Natural killer cell treated with Interleukin-12 subunit alpha and Interleukin-12 subunit beta and Interleukin-15 and Interleukin-18, amount 100 ng/mL, for 72 hours (primary cell): Measurements from ENCODE around the gene ZC3H4. TPM values are rescaled to one million over a fixed set of nuclear protein-coding genes. Genes with fewer than 3 reads are reported as not detected.
"Not testable (repeated sequence)": the region's sequence is repeated elsewhere in the genome, so short reads cannot be mapped to it uniquely, and the experiment has no call there.

ENCODE experiments used
- ATAC-seq, 2 donors: fragments of 150-1000 bp; cut with Tn5 transposase in 1 of 2; sonication (Bioruptor Pico), chemical (Tn5 transposase) in 1 of 2; 2 replicates each; pipeline ENCODE4 v1.10.0; 2021
- DNase-seq: peaks from one replicate; pipeline ENCODE4 v3.0.0; 2022; ENCODE audit warnings: low spot score
- H3K27ac Mint-ChIP-seq, 2 donors: 1 replicate in 1 of 2; 2 replicates in 1 of 2; pipeline ENCODE4 v1.8.0; 2022; ENCODE audit warnings: mixed read lengths in 2 of 2, mild to moderate bottlenecking in 1 of 2, moderate library complexity in 1 of 2
- H3K27me3 Mint-ChIP-seq, 2 donors: 1 replicate in 1 of 2; 2 replicates in 1 of 2; pipeline ENCODE4 v1.8.0; 2022; ENCODE audit warnings: mixed read lengths in 2 of 2
- H3K36me3 Mint-ChIP-seq: one replicate; pipeline ENCODE4 v1.8.0; 2022; ENCODE audit warnings: mixed read lengths
- H3K4me1 Mint-ChIP-seq, 2 donors: 1 replicate in 1 of 2; 2 replicates in 1 of 2; pipeline ENCODE4 v1.8.0; 2022; ENCODE audit warnings: low read depth in 2 of 2, mixed read lengths in 2 of 2, mild to moderate bottlenecking in 1 of 2
- H3K4me3 Mint-ChIP-seq: one replicate; pipeline ENCODE4 v1.8.0; 2022; ENCODE audit warnings: mixed read lengths
- H3K9me3 Mint-ChIP-seq: 2 replicates; pipeline ENCODE4 v1.8.0; 2022; ENCODE audit warnings: mixed read lengths
- total RNA-seq, 2 donors: library from RNA; stranded (reverse); gene quantifications; one replicate each; pipeline ENCODE4 v1.2.3, GENCODE V29; 2022

Gene ZC3H4
- total RNA-seq, 2 donors from 2014 or later: 150 to 169 TPM

DNA sequence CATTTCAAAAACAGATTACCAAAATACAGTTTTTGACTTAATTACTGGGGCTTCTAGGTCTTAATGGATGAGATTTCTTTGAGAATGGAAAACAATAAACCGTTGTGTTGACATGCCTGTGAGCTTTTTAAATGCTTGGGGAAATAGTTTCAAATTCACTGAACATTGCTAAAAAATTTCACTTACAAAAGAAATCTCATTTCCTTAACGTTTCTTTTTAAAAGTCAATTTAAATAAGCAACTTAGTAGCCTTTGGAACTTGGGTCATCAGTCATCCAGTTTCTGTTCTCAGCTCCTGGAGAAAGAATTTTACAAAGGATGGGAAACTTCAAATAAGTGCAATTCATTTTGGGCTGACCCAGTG is 4.4 kb downstream of the ZC3H4 start:
- Mint-ChIP-seq H3K36me3 (peaks cover 32% of the 10 kb centered on the region), H3K4me1 (peaks cover 57 to 58% of the 10 kb centered on the region in 2 donors), H3K4me3 (peak overlapping the region; percentile 98), H3K27me3 (no peaks in the 10 kb centered on the region), H3K27ac (peak overlapping the region; percentile 98 to 100), H3K9me3 (no peaks in the 10 kb centered on the region)
- ATAC-seq (no peak), DNase-seq (no peak)

- Mint-ChIP-seq H3K4me1 (peaks cover 47 to 48% of the 10 kb centered on the region in 2 donors), H3K9me3 (no peaks in the 10 kb centered on the region), H3K4me3 (peak overlapping the region; percentile 98), H3K27me3 (no peaks in the 10 kb centered on the region), H3K27ac (peak overlapping the region; percentile 98 to 100), H3K36me3 (peaks cover 32% of the 10 kb centered on the region)
- ATAC-seq: no peak
- no peak for DNase-seq
These were observed 5.4 kb downstream of the ZC3H4 start for GRCh38 chr19:47107953-47108746.

DNA sequence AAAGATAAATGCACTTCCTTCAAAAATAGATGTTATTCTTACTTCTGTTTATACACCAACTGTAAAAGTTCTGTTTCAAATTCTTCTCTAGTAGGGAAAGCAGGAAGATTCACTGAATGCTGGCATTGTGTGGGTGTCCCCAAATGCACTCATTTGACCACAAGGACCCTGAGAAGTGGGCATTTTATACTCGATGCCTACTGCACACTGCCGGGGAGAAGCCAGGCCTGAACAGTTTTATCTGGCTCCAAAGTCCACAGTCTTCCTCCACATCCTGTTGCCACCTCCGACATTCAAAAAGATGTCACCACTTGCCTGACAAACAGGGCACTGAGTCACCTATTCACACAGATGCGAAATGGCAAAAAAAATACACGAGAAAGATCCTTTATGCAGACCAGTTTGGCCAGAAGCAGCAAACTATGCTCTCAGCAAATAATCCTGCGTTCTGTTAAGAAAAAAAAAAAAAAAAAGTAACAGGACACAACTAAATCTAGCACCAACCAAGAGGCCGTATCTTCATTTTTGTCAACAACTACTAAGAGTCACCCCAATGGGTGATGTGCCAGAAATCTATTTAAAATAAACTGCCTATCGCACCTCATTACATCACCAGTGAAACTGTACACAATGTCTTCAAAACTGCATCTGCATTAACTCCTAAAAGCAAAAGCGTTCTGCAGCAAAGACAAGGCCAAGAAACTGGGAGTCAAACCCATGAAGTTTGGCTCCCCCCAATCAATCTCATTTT is 6.2 kb downstream of the ZC3H4 start:
- Mint-ChIP-seq H3K36me3 (peaks cover 32% of the 10 kb centered on the region), H3K27me3 (no peaks in the 10 kb centered on the region), H3K4me1 (peaks cover 45 to 54% of the 10 kb centered on the region in 2 donors), H3K4me3 (peak overlapping the region; percentile 98), H3K27ac (peak overlapping the region; percentile 98 to 100), H3K9me3 (no peaks in the 10 kb centered on the region)
- DNase-seq: peak; percentile 76
- peak; percentile 65 to 68 for ATAC-seq

DNA sequence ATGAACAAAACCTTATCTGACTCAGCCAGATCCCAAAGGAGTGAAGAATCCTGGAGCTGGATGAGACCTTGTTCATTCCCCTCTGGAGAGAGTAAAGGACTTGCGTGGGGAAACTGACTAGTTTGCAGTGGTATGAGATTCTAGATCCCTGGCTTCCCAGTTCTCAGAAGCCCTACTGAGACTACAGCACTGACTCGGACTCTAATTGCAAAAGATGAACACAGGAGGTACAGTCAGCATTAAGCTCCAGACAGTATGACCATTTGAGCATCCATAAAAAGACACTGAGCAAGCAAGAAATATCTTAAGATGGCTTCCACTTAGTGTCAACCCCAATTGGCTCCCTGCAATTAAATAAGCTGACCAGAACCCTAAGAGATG is 6.8 kb downstream of the ZC3H4 start:
- H3K27me3 Mint-ChIP-seq: no peaks in the 10 kb centered on the region
- H3K27ac Mint-ChIP-seq: peak overlapping the region; percentile 98 to 100
- ATAC-seq (peak; percentile 35 to 44), DNase-seq (no peak)
- peaks cover 32% of the 10 kb centered on the region for H3K36me3 Mint-ChIP-seq
- H3K4me3 Mint-ChIP-seq: peak overlapping the region; percentile 98
- H3K4me1 Mint-ChIP-seq: peaks cover 45 to 55% of the 10 kb centered on the region in 2 donors
- no peaks in the 10 kb centered on the region for H3K9me3 Mint-ChIP-seq

- Mint-ChIP-seq H3K9me3 (no peaks in the 10 kb centered on the region), H3K36me3 (peaks cover 30% of the 10 kb centered on the region), H3K27ac (peak overlapping the region; percentile 98 to 100), H3K4me3 (peak overlapping the region; percentile 20), H3K27me3 (no peaks in the 10 kb centered on the region), H3K4me1 (peaks cover 45 to 55% of the 10 kb centered on the region in 2 donors)
- DNase-seq (no peak), ATAC-seq (no peak)
These were observed 7.7 kb downstream of the ZC3H4 start for GRCh38 chr19:47105874-47106273.

DNA sequence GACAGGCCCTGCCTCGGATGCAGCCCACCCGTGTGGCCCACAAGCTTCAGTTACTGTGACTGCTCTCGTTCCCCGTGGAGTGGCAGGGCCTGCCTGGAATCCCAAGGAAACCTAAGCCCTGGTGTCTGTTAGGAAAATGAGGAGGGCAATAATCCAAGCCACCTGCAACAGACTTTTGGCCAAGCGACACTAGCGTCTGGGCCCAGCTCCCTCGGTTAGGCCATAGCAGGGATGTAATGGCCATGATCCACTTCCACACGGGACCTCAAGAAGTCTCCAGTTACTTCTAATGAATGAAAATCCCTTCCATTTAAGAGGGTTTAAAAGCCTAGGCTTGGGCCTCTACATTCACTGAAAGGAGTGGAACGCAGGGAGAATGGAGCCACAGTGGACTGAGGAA is 8.9 kb downstream of the ZC3H4 start:
- ATAC-seq (no peak), DNase-seq (no peak)
- Mint-ChIP-seq H3K27me3 (no peaks in the 10 kb centered on the region), H3K4me1 (peaks cover 42 to 54% of the 10 kb centered on the region in 2 donors), H3K4me3 (no peak overlapping the region), H3K9me3 (no peaks in the 10 kb centered on the region), H3K36me3 (peaks cover 18% of the 10 kb centered on the region), H3K27ac (no peak overlapping the region)

DNA sequence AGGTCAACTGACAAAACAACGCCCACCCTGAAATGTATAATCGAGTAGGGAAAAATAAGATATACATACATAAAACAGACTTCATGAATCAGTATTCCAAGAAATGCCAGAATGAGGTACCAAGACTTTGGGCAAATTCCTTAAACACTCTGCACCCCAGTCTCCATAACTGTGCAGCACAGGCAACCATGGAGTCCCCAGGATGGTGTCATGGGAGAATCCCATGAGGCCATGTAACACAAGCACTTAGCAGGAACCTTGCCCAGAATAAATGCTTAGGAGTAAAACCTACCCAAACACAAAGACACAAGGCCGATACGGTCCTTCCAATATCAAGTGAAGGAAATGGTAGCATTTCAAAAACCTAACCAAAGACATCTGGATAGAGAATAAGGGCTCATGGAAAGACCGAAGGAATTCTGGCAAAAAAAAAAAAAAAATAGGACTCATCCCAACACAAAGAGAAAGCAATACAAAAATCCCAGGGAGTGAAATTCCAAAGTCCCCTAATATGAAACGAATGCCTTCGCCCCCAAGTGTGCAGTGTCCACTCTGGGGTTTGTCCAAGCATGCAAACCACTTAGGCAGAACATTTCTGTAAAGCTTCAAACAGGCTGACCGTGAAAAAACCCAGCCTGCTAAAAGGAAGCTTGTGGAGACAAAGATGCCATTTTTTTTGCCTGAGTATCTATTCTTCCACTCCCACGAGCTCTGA is 11.1 kb downstream of the ZC3H4 start:
- Mint-ChIP-seq H3K9me3 (no peaks in the 10 kb centered on the region), H3K27ac (peak overlapping the region in 1 of 2 donors; percentile 76), H3K36me3 (peaks cover 6% of the 10 kb centered on the region), H3K4me3 (no peak overlapping the region), H3K27me3 (no peaks in the 10 kb centered on the region), H3K4me1 (peaks cover 34 to 43% of the 10 kb centered on the region in 2 donors)
- ATAC-seq (no peak), DNase-seq (no peak)

GRCh38 chr19:47101116-47101515 is 12.5 kb downstream of the ZC3H4 start:
- not testable (repeated sequence) for ATAC-seq, H3K36me3 Mint-ChIP-seq, H3K27me3 Mint-ChIP-seq, H3K9me3 Mint-ChIP-seq, H3K4me3 Mint-ChIP-seq, H3K27ac Mint-ChIP-seq, DNase-seq
- H3K4me1 Mint-ChIP-seq: peaks cover 34 to 42% of the 10 kb centered on the region in 2 donors

- ATAC-seq (peak in 1 of 2 donors; percentile 26), DNase-seq (no peak)
- H3K4me3 Mint-ChIP-seq: no peak overlapping the region
- H3K9me3 Mint-ChIP-seq: no peaks in the 10 kb centered on the region
- peaks cover 34 to 41% of the 10 kb centered on the region in 2 donors for H3K4me1 Mint-ChIP-seq
- no peaks in the 10 kb centered on the region for H3K27me3 Mint-ChIP-seq
- H3K36me3 Mint-ChIP-seq: no peaks in the 10 kb centered on the region
- H3K27ac Mint-ChIP-seq: peak overlapping the region in 1 of 2 donors; percentile 100
These were observed 13.3 kb downstream of the ZC3H4 start for GRCh38 chr19:47100290-47100689.

- no peak for DNase-seq
- Mint-ChIP-seq H3K27me3 (no peaks in the 10 kb centered on the region), H3K36me3 (peaks cover 1% of the 10 kb centered on the region), H3K9me3 (no peaks in the 10 kb centered on the region), H3K4me3 (no peak overlapping the region), H3K4me1 (peaks cover 38 to 45% of the 10 kb centered on the region in 2 donors), H3K27ac (peak overlapping the region; percentile 73 to 100)
- ATAC-seq: no peak
These were observed 14.0 kb downstream of the ZC3H4 start for GRCh38 chr19:47099576-47100050.

GRCh38 chr19:47098608-47099007 is 15.0 kb downstream of the ZC3H4 start:
- DNase-seq (no peak), ATAC-seq (no peak)
- Mint-ChIP-seq H3K4me1 (peaks cover 47 to 52% of the 10 kb centered on the region in 2 donors), H3K27me3 (no peaks in the 10 kb centered on the region), H3K27ac (peak overlapping the region; percentile 73 to 100), H3K9me3 (no peaks in the 10 kb centered on the region), H3K4me3 (no peak overlapping the region), H3K36me3 (peaks cover 9% of the 10 kb centered on the region)

DNA sequence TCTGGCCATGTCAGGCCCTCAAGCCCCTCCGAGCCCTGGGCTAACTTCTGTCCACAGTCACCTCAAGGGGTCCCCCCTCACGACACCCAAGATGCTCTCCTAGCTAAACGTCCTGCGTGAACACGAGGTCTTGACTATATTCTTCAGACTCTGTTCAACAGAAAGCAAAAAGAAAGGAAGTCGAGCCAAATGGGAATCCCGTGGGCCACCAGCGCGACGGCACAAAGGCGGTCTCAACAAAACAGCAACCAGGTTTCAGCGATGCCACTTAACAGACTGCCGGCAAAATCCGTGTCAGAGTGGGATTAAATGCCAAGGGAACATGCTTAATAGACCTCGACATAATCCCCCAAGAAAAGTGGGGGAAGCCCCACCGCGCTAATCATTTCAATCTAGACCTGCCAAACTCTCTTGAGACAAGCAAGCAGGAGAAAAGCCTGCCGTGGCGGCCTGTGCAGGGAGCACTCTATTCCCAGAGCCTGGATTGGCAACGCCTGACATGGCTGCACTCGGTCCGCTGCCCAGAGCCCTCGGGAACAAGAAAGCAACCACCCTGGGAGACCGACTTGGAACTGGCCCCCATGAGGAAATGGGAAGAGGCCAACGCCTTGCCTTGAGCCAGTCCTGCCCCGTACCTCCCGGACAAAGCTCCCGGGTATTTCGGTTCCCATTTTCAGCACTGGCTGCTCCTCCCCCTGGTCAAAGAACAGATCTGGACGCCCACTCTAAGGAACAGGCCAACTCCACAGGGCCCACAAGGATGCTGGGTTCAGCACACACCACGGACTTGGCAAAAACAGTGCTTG is 16.0 kb downstream of the ZC3H4 start:
- H3K27me3 Mint-ChIP-seq: no peaks in the 10 kb centered on the region
- ATAC-seq (no peak), DNase-seq (no peak)
- no peak overlapping the region for H3K4me3 Mint-ChIP-seq
- H3K9me3 Mint-ChIP-seq: no peaks in the 10 kb centered on the region
- peak overlapping the region; percentile 100 for H3K27ac Mint-ChIP-seq
- peaks cover 17% of the 10 kb centered on the region for H3K36me3 Mint-ChIP-seq
- H3K4me1 Mint-ChIP-seq: peaks cover 50 to 53% of the 10 kb centered on the region in 2 donors

GRCh38 chr19:47096721-47097120 is 16.9 kb downstream of the ZC3H4 start:
- Mint-ChIP-seq H3K4me3 (peak overlapping the region; percentile 36), H3K36me3 (peaks cover 17% of the 10 kb centered on the region), H3K27ac (peak overlapping the region; percentile 100), H3K27me3 (no peaks in the 10 kb centered on the region), H3K9me3 (no peaks in the 10 kb centered on the region), H3K4me1 (peaks cover 54 to 59% of the 10 kb centered on the region in 2 donors)
- ATAC-seq (no peak), DNase-seq (no peak)
